Stomach (tissue), 4 donors: ENCODE results near the gene FAM151A.

Source experiments
- EP300 ChIP-seq: sonication (generic); formaldehyde crosslinking; IDR thresholded peaks from one replicate; pipeline ENCODE4 v1.6.1; 2017; ENCODE audit warnings: antibody characterized with exemption
- POLR2A ChIP-seq, 4 donors: fragments of 450-650 bp; IDR thresholded peaks; one replicate each; pipeline ENCODE4 v1.6.1; 2016; ENCODE audit warnings: antibody characterized with exemption in 4 of 4, control low read depth in 2 of 4, mild to moderate bottlenecking in 1 of 4, moderate library complexity in 1 of 4
- POLR2AphosphoS5 ChIP-seq, 3 donors: sonication (generic); formaldehyde crosslinking; IDR thresholded peaks; one replicate each; pipeline ENCODE4 v1.6.1; 2016; ENCODE audit warnings: antibody characterized with exemption in 3 of 3
- TF ChIP-seq, protein P1 (sequence below), 7 experiments: fragments of 450-650 bp in 4 of 7; fragments of 200-600 bp in 3 of 7; sonication (generic) in 3 of 7; IDR thresholded peaks; one replicate each; pipeline ENCODE4 v1.5.1; 2016 to 2019; ENCODE audit warnings: antibody characterized with exemption in 7 of 7, control low read depth in 2 of 7, mild to moderate bottlenecking in 1 of 7

DNA sequence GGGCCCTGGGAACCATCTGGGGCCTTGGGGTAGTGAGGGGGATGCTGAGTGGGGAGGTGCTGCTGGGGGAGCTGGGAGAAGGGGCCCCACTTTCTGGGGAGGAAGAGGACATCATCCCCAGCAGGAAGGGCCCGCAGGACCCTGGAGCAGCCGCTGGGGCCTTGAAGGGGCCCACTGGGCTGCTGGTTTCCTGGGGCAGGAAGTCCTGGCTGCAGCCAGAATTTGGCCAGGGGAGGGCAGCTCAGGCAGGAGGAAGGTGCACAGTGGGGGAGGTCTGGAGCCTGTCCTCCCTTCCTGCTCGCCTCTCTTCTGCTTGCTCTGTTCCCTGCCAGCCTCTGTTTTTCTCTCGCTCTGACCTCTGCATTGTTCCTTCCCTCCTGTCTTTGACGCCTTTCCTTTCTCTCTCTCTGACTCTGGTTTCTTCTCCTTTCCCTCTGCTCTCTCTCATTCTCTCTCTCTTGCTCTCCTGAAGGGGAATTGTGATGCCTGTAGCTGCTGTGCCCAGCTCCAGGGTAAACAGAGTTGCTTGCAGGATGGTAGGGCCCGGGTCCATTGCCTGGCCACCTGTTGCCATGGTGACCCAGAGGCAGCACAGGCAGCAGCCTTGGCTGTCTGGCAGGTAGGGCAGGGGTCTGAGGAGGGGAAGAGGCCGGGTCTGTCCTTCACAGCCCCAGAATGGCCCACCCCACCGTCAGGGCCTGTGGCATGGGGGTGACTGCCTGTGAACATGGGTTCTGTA is 51.4 kb downstream of the FAM151A start:
- TF ChIP-seq POLR2AphosphoS5 (IDR thresholded peaks at IDR 0.05) = no peak
- TF ChIP-seq POLR2A (IDR thresholded peaks at IDR 0.05) = no peak
- TF ChIP-seq, protein P1, sequence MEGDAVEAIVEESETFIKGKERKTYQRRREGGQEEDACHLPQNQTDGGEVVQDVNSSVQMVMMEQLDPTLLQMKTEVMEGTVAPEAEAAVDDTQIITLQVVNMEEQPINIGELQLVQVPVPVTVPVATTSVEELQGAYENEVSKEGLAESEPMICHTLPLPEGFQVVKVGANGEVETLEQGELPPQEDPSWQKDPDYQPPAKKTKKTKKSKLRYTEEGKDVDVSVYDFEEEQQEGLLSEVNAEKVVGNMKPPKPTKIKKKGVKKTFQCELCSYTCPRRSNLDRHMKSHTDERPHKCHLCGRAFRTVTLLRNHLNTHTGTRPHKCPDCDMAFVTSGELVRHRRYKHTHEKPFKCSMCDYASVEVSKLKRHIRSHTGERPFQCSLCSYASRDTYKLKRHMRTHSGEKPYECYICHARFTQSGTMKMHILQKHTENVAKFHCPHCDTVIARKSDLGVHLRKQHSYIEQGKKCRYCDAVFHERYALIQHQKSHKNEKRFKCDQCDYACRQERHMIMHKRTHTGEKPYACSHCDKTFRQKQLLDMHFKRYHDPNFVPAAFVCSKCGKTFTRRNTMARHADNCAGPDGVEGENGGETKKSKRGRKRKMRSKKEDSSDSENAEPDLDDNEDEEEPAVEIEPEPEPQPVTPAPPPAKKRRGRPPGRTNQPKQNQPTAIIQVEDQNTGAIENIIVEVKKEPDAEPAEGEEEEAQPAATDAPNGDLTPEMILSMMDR (IDR thresholded peaks at IDR 0.05) = no peak
- TF ChIP-seq EP300 = no peak
